Activated CD4-positive, alpha-beta T cell treated with anti-CD3 and anti-CD28 coated beads, Interleukin-2, amount 50 U/mL, for 16 hours (primary cell): ENCODE results near the gene EP400.
A peak's percentile ranks its signal among the peaks of the same experiment; 100 is the strongest.

Source experiments
- DNase-seq: peaks from one replicate; pipeline ENCODE4 v3.0.0-alpha.2; 2020

Gene EP400, protein sequence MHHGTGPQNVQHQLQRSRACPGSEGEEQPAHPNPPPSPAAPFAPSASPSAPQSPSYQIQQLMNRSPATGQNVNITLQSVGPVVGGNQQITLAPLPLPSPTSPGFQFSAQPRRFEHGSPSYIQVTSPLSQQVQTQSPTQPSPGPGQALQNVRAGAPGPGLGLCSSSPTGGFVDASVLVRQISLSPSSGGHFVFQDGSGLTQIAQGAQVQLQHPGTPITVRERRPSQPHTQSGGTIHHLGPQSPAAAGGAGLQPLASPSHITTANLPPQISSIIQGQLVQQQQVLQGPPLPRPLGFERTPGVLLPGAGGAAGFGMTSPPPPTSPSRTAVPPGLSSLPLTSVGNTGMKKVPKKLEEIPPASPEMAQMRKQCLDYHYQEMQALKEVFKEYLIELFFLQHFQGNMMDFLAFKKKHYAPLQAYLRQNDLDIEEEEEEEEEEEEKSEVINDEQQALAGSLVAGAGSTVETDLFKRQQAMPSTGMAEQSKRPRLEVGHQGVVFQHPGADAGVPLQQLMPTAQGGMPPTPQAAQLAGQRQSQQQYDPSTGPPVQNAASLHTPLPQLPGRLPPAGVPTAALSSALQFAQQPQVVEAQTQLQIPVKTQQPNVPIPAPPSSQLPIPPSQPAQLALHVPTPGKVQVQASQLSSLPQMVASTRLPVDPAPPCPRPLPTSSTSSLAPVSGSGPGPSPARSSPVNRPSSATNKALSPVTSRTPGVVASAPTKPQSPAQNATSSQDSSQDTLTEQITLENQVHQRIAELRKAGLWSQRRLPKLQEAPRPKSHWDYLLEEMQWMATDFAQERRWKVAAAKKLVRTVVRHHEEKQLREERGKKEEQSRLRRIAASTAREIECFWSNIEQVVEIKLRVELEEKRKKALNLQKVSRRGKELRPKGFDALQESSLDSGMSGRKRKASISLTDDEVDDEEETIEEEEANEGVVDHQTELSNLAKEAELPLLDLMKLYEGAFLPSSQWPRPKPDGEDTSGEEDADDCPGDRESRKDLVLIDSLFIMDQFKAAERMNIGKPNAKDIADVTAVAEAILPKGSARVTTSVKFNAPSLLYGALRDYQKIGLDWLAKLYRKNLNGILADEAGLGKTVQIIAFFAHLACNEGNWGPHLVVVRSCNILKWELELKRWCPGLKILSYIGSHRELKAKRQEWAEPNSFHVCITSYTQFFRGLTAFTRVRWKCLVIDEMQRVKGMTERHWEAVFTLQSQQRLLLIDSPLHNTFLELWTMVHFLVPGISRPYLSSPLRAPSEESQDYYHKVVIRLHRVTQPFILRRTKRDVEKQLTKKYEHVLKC (N-terminal part only)

DNA sequence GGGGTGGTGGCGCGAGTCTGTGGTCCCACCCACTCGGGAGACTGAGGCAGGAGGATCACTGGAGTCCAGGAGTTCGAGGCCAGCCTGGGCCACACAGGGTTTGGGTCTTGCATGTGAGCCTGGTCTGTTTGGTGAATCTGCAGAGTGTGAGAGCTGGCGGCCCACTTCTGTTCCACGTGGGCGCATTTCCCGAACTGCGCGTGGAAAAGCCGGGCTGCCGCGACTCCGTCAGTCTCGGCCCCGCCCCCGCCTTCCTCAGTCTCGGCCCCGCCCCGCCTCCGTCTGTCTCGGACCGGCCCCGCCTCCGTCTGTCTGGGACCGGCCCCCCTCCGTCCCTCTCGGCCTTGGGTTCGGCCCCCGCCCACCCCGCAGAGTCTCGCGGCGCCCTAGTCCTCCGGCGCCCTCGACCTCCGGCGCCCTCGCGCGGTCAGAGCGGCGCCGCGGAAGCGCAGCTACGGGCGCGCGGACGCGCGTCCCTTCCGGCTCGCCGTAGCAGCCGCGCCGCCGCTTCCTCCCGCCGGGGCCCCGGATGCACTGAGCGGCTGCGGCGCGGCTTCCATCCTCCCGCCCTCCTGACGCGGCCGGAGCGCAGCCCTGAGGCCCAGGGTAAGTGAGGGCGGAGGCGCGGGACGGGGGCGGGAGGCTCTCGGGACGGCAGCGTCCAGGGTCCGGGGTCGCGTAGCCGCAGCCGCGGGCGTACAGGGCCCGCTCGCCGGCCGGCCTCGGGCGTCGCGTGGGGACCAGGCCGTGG, at the start of gene EP400:
TSS of gene EP400 (plus strand) at position 512 of the 751 bp plus-strand sequence. CDS start 10,678 bp downstream, outside the sequence.
- DNase-seq = peak; percentile 95

DNA sequence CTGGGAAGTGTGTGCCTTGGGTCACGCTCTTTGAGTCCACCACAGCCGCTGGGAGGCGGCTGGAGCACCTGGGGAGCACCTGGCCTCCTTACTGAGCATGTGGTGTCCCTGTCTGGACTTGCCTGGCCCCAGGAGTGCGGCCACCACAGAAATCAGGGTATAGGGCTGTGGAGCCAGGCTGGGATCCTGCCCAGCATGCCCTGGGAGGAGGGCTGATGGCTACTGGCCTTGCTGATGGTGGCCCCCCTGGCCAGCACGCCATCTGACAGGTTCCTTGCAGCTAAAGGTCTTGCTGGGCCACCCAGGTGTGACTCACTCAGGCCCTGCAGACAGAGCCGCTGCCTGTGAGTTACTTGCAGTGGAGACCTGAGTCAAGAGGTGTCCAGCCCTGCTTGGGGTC, 49.3 kb upstream of the EP400 start:
- no peak for DNase-seq

DNA sequence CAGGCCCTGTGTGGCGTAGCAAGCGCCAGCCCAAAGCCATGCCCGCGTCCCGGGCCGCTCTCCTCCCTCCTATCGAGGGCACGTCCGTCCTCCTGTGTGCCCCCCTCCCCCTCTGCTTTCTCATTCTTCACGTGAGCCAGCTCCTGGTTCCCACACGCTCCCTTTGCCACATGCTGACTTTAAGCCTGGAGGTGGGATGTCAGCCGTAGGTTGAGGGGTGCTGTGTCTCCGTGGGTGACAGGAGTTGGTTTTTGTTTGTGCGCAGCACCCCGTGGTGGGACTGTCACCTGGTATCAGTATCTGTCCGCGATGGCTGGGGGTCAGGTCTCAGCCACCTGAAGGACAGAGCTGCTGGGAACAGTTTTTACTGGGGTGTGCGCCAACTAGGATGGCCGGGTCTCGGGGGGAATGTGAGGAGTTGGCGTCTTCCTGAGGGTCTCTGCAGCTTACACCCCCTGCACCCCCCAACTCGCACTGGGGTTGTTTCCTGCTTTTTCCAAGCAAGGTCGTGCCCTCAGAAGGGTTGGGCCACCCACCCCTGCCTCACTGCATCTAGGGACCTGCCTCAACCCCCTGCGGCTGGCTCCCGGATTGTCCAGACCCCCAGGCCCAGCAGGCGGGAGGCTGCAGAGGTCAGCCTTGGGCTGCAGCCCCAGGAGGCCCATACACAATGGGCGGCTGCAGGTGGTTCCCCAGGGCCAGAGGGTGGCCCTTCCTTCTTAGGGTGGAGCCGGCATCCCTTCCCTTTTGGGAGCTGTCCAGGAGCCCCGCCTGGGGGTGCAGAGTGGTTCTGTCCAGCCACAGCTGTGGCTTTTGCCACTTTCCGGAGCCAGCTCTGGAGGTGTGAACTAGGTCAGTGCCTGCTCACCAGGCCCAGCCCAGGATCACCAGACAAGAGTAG, 48.1 kb upstream of the EP400 start:
- no peak for DNase-seq

DNA sequence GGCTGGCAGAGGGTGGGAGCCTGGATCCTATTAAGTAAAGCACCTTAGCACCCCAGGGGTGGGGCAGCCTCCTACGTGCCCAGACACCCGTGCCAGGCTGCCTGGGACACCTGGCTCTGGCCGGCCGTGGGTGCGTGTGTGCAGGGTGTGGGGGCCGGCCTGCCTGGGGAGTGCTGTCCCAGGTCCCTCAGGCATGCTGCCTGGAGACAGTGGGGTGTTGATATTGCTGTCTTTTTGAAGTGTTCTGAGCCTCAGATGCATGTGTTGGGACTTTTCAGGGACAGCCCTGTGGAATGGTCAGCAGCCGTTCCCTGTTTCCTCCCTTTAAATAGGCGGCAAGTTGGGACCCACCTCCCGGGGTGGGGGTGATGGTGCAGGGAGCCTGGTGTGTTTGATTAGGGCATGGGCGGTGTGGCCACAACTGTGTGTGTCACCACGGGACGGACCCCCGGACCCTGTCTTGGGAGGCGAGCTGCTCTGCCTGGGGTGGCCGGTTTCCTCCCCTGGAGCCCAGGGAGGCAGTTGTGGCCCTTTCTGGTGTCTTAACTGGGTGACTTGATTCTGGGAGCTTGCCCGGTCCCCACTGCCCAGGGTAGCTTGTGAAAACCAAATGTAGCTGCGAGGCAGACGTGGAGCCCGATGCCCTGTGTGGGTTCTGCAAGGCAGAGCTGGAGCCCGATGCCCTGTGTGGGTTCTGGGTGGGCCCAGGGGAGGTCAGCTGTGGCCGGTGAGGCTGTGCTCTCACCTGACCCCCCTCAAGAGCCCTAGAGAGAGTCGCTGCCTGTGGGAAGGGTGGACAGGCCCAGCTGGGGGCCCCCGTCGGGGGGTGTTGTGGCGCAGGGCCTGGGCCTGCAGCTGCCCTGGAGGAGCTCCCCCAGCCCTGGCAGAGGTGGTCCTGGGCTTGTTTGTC, 47.2 kb upstream of the EP400 start:
- DNase-seq = no peak

DNA sequence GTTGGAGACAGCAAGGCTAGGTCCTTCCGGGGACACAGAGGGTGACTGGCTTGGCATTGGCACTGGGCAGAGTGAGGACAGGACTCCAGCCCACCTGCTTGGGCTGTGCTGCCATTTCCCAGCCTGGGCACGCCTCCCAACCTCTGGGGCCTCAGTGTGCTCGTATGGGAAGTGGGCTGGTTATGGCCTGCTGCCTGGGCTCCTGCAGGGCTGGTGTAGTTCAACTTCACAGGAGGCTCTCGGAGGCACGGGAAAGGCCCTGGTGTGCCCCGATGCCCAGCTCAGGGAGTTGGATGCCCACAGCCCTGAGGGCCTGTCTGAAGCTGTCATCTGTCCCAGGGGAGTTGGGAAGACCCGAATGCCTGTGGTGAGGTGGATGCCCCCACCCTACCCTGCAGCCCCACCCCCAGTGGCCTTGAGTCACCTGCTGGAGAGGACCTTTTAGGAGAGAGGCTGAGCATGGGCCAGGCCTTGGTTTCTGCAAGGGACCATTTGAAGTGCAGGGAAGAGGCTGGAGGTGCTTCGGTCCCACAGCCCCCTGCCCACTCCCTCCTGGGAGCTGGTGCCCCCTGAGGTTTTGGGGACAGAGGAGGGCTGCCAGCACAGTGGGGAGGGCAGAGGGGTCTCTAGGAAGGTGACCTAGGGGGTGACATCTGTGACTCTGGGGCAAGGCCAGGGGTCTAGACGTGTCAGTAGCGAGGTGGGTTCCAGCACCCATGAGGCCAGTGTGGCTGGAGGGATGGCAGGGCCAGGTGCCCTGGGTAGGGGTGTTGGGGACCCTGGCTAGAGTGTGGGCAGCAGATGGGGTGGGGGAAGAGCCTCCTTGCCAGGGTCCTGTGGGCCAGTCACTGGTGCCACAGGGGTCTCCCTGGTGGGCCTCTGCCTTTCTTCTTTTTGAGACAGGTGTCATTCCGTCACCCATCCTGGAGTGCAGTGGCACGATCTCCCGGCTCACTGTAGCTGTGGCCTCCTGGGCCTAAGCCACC, 46.2 kb upstream of the EP400 start:
- DNase-seq = no peak

DNA sequence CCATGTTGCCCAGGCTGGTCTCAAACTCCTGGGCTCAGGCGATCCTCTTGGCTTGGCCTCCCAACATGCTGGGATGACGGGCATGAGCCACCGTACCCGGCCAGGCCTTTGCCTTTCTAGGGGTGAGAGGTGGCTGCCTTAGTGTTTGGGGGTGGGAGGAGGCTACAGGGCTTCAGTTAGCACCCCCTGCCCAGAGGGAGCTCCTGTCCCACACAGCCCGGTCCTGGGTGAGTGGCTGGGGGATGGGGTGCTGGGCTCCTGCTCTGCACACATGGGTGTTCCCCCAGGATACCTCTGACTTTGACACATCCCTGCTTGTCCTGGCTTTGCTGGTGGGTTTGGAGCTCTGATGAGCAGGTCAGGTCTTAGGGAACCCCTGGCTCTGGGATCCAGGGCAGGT, 45.4 kb upstream of the EP400 start:
- DNase-seq = no peak

DNA sequence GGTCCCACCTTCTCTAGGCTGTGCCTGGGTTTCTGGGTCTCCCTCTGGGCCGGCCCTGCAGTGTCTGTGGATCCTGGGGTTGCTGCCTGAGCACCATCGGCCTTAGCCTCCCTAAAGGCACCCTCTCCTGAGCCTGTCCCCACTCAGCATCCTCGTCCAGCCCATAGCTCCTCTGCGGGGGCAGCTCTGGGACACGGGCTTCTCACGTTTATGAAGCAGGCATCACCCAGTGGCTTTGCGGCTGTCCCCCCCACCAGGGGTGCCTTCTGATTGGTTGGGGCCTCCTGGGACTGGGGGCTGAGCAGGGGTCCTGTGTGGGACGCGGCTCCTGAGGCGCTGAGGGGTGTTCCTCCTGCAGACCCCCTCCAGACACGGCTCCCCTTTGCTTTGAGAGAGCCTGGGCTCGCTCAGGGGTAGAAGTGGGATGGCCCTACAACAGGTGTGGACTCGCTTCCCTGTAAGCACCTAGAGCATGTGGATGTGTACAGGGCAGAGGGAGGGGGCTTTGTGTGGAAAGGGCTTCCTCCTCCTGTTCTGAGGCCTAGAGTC, 44.6 kb upstream of the EP400 start:
- DNase-seq = no peak

DNA sequence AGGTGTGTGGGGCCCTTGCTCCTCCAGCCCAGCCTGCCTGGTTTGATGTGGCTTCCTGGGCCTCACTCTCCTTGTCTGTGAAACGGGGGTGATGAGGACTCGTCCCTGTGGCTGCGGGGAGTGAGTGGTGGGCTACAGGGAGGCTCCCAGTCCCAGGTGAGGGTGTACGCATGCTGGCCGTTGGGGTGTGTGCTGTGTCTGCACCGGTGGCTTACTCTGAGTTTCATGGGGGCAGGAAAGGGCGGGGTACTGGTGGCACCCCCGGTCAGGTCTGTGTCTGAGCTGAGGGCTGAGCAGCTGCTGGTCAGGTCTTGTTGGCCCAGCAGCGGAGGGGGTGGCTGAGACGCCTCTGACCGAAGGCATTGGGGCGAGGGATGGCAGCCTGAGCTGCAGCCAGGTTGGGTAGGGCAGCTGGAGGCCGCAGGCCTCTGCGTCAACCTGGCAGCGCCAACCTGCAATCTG, 44.1 kb upstream of the EP400 start:
- no peak for DNase-seq

DNA sequence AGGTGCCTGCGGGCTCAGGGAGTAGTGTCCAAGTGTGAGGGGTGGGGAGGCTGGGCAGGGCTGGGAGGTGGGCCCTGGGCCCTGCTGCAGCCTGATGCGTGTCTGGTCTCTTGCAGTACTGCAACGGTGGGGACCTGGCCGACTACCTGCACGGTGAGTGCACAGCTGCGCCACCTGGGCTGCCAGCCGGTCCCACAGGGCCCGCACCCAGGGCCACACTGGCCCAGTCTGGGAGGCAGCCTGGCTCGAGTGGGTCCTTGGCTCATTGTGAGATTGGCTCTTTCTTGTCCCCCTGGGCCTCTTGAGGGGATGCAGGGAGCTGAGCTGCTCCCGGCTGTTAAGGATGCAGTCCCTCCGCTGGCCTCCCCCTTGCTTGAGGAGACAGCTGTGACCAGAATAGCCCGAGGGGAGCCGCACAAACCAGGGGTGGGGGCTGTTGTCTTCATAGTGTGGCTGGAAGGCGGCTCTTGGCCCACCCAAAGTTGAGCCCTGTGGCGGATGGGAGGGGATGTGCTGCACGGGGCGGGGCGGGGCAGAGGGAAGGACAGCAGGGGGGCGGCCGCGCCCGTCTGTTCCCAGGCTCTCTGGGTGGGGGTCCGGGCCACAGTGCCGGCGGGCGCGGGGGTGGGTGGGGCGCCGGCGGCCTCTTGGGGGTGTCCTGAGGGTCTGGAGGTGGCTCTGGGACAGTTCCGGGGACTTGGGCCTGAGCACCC, 42.2 kb upstream of the EP400 start:
- no peak for DNase-seq

DNA sequence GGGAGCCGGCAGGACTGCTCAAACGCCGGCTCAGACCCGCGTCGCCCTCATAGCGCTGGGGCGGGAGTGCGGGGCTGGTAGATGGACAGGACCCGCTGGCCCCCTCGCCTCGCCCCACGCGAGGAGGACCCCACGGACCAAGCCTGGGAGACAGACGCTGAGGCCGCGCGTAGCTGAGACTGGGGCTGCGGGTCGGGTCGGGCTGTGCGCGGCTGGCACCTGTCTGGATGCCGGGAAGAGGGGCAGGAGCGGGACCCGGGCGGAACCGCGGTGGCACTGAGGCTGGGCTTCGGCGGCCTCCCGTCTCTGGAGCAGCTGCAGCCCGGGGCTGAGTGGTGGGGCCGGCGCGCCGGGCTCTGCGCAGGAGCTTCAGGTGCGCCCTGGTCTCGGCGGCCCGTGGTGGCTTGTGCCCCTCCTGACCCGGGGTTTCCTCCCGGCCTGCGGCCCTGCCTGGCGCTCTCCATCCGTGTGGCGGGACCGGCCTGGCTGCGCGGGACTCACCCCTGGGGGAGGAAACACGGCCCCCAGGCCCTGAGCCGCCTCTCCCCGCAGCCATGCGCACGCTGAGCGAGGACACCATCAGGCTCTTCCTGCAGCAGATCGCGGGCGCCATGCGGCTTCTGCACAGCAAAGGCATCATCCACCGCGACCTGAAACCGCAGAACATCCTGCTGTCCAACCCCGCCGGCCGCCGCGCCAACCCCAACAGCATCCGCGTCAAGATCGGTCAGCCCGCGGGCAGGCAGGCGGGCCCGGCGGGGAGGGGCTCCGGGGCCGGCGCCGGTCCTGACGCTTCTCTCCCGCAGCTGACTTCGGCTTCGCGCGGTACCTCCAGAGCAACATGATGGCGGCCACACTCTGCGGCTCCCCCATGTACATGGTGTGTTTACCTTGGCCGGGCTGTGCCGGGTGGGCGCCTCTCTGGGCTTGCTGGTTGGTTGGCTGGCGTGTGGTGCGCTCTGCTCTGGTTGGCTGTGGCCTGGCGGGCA, 41.4 kb upstream of the EP400 start:
- DNase-seq = no peak

DNA sequence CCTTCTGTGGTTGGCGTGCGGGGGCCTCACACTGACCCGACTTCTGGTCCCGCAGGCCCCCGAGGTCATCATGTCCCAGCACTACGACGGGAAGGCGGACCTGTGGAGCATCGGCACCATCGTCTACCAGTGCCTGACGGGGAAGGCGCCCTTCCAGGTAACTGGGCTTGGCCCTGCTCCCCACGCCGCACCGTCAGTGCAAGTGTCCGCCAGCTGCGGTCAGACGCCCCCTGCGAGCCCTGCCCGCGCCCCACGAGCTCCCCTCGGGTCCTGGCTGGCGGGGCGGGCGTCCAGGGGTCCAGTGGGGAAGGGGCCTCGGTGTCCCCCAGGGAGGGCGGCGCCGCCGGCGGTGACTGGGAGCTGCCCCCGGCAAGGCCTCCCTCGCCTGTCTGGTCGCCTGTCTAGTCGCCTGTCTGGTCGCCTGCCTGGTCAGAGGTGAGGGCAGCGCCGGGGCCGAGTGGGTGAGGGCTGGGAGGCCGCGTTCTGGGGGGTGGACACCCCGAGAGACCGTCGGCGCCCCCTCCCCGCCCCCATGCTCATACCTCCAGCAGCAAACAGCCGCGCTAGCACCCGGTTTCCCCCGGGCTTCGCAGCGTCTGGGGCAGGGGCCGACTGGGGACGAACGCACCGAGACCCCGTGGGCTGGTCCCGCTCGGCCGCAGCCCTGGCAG, 40.5 kb upstream of the EP400 start:
- no peak for DNase-seq

DNA sequence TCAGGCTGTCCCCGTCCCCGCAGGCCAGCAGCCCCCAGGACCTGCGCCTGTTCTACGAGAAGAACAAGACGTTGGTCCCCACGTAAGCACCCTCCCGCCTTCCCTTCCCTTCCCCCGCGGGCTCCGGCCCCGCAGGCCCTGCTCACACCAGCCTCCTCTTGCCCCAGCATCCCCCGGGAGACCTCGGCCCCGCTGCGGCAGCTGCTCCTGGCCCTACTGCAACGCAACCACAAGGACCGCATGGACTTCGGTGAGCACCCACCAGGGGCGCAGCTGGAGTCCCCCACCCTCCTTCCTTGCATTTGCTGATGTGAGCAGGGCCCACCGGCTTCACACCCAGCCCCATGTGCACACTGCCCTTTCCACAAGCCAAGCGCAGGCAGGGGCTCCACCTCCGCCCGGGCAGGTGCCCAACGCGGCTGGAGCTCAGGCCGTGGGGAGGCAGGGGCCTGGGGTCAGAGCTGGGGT, 40.0 kb upstream of the EP400 start:
- DNase-seq = no peak

DNA sequence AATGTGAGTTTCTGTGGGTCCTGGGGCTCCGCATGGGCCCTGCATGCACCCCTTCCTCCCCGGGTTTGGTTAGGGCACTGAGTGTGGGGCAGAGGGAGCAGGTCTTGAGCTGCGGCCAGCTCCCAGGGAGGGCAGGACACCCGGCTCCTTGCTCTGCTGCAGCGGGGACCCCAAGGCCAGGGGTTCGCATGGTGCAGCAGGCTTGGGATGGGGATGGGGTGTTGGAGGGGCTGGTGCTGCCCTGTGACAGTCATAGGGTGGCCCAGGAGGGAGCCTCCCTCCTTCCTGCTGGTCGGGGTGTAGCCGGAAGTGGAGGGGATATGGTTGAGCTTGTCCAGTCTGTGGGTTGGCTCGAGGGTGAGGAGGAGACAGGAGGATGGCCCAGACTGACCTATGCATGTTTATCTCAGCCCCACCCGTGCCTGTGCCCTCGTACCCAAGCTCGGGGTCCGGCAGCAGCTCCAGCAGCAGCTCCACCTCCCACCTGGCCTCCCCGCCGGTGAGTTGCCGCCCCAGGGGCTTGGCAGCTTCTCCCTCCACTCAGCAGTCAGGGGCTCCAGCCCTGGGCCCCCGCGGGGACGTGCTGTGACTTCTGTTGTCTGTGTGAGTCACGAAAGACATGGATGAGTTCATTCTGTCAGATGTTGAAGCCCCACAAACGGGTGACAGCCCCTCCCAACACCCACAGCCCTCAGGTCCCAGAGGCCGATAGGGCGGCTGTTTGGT, 39.3 kb upstream of the EP400 start:
- DNase-seq = no peak

DNA sequence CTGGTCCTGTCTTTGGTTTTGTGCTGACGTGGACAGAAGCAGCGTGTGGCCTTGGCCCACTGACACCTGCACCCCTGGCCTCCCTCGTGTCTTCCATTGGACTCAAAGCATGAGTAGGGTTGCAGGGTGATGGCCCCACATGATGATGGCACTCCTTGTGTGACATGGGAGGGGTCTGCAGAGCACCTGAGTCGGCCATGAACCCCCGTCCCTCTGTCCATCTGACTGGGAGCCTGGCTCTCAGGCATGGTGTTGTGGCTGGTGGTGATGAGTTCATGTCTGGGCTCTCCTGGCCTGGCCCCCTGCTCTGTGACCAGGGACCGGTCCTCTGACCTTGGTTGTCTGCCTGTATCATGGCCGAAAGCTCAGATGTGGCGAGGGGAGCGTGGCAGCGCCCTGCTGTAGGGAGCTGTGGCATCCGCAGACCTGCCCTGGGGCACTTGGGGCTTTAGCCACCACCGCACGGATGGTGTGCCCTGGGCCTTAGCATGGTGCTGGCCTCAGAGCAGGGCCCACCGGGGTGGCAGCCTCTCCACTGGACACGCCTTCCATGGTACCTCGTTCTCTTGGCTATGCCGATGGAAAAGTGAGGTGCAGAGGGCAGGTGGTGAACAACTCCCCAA, 38.6 kb upstream of the EP400 start:
- no peak for DNase-seq
